GM06990 (cell line): ENCODE results near the gene EP300.

Experiments used
- DNase-seq: peaks from one replicate; pipeline ENCODE4 v3.0.0-alpha.2; 2011; ENCODE audit not compliant: insufficient read length; ENCODE audit errors: extremely low read depth
- H3K27me3 ChIP-seq: replicated peaks from 2 replicates; pipeline ENCODE4 v1.6.0; 2011; ENCODE audit warnings: low read length; ENCODE audit not compliant: control insufficient read depth, insufficient read depth
- H3K36me3 ChIP-seq: 2 replicates; pipeline ENCODE4 v1.5.1; 2011; ENCODE audit warnings: low read length; ENCODE audit not compliant: control insufficient read depth, insufficient read depth
- H3K4me3 ChIP-seq: replicated peaks from 2 replicates; pipeline ENCODE4 v1.5.1; 2011; ENCODE audit warnings: low read depth, mild to moderate bottlenecking, control low read depth, low read length
- CTCF ChIP-seq: IDR thresholded peaks from 2 replicates; pipeline ENCODE4 v1.5.1; 2011; ENCODE audit warnings: low read length, control low read depth, mild to moderate bottlenecking, inconsistent platforms; ENCODE audit not compliant: insufficient read depth, poor library complexity, severe bottlenecking

The EP300 gene

GRCh38 chr22:41222846-41223507 is 130.6 kb downstream of the EP300 start:
- peaks cover 52% of the 10 kb centered on the region for H3K36me3 ChIP-seq
- no peak for DNase-seq
- H3K4me3 ChIP-seq = no peak overlapping the region
- TF ChIP-seq CTCF = no peak
- no peaks in the 10 kb centered on the region for H3K27me3 ChIP-seq

- Histone ChIP-seq H3K36me3 (peaks cover 52% of the 10 kb centered on the region), H3K27me3 (no peaks in the 10 kb centered on the region), H3K4me3 (no peak overlapping the region)
- TF ChIP-seq CTCF = no peak
- no peak for DNase-seq
Measured at GRCh38 chr22:41223535-41223934, 131.1 kb downstream of the EP300 start.

GRCh38 chr22:41226723-41227655 is 134.6 kb downstream of the EP300 start:
- H3K27me3 ChIP-seq = no peaks in the 10 kb centered on the region
- no peak for DNase-seq
- H3K36me3 ChIP-seq = peaks cover 43% of the 10 kb centered on the region
- no peak for TF ChIP-seq CTCF
- no peak overlapping the region for H3K4me3 ChIP-seq

GRCh38 chr22:41229215-41229614 is 136.8 kb downstream of the EP300 start:
- Histone ChIP-seq H3K27me3 (no peaks in the 10 kb centered on the region), H3K36me3 (peaks cover 32% of the 10 kb centered on the region), H3K4me3 (no peak overlapping the region)
- no peak for DNase-seq
- no peak for TF ChIP-seq CTCF
